GM12891 (cell line): ENCODE measurements around the gene CBFA2T2.

Experiments
- POLR2A ChIP-seq: IDR thresholded peaks from 2 replicates; pipeline ENCODE4 v1.6.1; 2011; ENCODE audit warnings: low read depth, low read length, control low read depth
- POLR2AphosphoS5 ChIP-seq: IDR thresholded peaks from 2 replicates; pipeline ENCODE4 v1.6.1; 2011; ENCODE audit warnings: low read depth, low read length, control low read depth

DNA sequence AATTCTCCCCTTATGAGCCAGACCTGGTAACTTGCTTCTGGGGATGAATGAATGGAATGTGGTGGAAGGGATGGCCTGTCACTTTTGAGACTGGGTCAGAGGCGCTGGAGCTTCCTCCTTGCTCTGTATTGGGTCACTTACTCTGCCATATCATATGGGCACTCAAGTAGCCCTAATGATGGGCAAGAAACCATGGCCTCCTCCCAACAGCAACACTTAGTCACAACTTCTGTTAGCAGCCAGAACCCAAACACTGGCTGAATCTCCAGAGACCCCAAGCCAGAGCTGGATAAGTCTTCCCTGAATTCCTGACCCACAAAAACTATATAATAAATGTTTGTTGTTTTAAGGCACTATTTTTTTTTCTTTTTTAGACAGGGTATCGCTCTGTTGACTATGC lies 190.8 kb downstream of the CBFA2T2 start:
- TF ChIP-seq POLR2AphosphoS5, result no peak
- TF ChIP-seq POLR2A, result no peak
